ENCODE measurements around the gene CELF4. TPM values are rescaled to one million over a fixed set of nuclear protein-coding genes. Genes with fewer than 3 reads are reported as not detected.

The CELF4 gene
- polyA plus RNA-seq, 1 experiment: not detected

GRCh38 chr18:37527395-37527794 lies 38.2 kb downstream of the CELF4 start:
- Histone ChIP-seq H3K4me3 (ENCODE audit: low read depth, low read length) (no peak overlapping the region), H3K27ac (ENCODE audit: low read depth, low read length) (no peak overlapping the region), H3K27me3 (ENCODE audit: control insufficient read depth, insufficient read depth, low read length) (peaks cover 30% of the 10 kb centered on the region), H3K9me3 (ENCODE audit: control insufficient read depth, insufficient read depth, low read length) (no peaks in the 10 kb centered on the region)
- no peak for DNase-seq (ENCODE audit: low read depth, low spot score)
- TF ChIP-seq CTCF (IDR thresholded peaks at IDR 0.05; ENCODE audit: low read depth, low read length): no peak
- POLR2A ChIA-PET: no interaction called here
- CTCF ChIA-PET: interaction anchor here (1.8 kb wide), 1 partner anchor 10 kb away, joined by 5 read pairs; no protein-coding TSS in a partner anchor

- CTCF ChIA-PET: no interaction called here
- H3K27ac ChIP-seq (ENCODE audit: low read depth, low read length): no peak overlapping the region
- no peak for DNase-seq (ENCODE audit: low read depth, low spot score)
- no peak for TF ChIP-seq CTCF (IDR thresholded peaks at IDR 0.05; ENCODE audit: low read depth, low read length)
- POLR2A ChIA-PET: no interaction called here
- peaks cover 32% of the 10 kb centered on the region for H3K27me3 ChIP-seq (ENCODE audit: control insufficient read depth, insufficient read depth, low read length)
- H3K4me3 ChIP-seq (ENCODE audit: low read depth, low read length): no peak overlapping the region
- H3K9me3 ChIP-seq (ENCODE audit: control insufficient read depth, insufficient read depth, low read length): no peaks in the 10 kb centered on the region
These were observed 40.4 kb downstream of the CELF4 start for GRCh38 chr18:37525262-37525585.

GRCh38 chr18:37524498-37525261 lies 40.9 kb downstream of the CELF4 start:
- H3K27me3 ChIP-seq (ENCODE audit: control insufficient read depth, insufficient read depth, low read length): peaks cover 32% of the 10 kb centered on the region
- no peak for DNase-seq (ENCODE audit: low read depth, low spot score)
- no peak overlapping the region for H3K4me3 ChIP-seq (ENCODE audit: low read depth, low read length)
- H3K9me3 ChIP-seq (ENCODE audit: control insufficient read depth, insufficient read depth, low read length): no peaks in the 10 kb centered on the region
- H3K27ac ChIP-seq (ENCODE audit: low read depth, low read length): no peak overlapping the region
- TF ChIP-seq CTCF (IDR thresholded peaks at IDR 0.05; ENCODE audit: low read depth, low read length): no peak
- CTCF ChIA-PET: no interaction called here
- POLR2A ChIA-PET: no interaction called here

- TF ChIP-seq CTCF (IDR thresholded peaks at IDR 0.05; ENCODE audit: low read depth, low read length): no peak
- H3K27ac ChIP-seq (ENCODE audit: low read depth, low read length): no peak overlapping the region
- no peaks in the 10 kb centered on the region for H3K9me3 ChIP-seq (ENCODE audit: control insufficient read depth, insufficient read depth, low read length)
- H3K27me3 ChIP-seq (ENCODE audit: control insufficient read depth, insufficient read depth, low read length): peaks cover 32% of the 10 kb centered on the region
- ChIA-PET CTCF (no interaction called here), POLR2A (no interaction called here)
- no peak overlapping the region for H3K4me3 ChIP-seq (ENCODE audit: low read depth, low read length)
- DNase-seq (ENCODE audit: low read depth, low spot score): no peak
These were observed 41.5 kb downstream of the CELF4 start for GRCh38 chr18:37524139-37524497.

GRCh38 chr18:37521510-37522465 lies 43.8 kb downstream of the CELF4 start:
- H3K27me3 ChIP-seq (ENCODE audit: control insufficient read depth, insufficient read depth, low read length): peaks cover 32% of the 10 kb centered on the region
- POLR2A ChIA-PET: no interaction called here
- CTCF ChIA-PET: no interaction called here
- no peaks in the 10 kb centered on the region for H3K9me3 ChIP-seq (ENCODE audit: control insufficient read depth, insufficient read depth, low read length)
- TF ChIP-seq CTCF (IDR thresholded peaks at IDR 0.05; ENCODE audit: low read depth, low read length): no peak
- H3K27ac ChIP-seq (ENCODE audit: low read depth, low read length): no peak overlapping the region
- DNase-seq (ENCODE audit: low read depth, low spot score): no peak
- no peak overlapping the region for H3K4me3 ChIP-seq (ENCODE audit: low read depth, low read length)

Data from AG04450 (cell line).